ENCODE measurements around the gene MACROD2. TPM values are rescaled to one million over a fixed set of nuclear protein-coding genes. Genes with fewer than 3 reads are reported as not detected.

Gene MACROD2
- total and polyA plus RNA-seq, 4 donors: 13.0 to 67.1 (median 20.7) TPM

DNA sequence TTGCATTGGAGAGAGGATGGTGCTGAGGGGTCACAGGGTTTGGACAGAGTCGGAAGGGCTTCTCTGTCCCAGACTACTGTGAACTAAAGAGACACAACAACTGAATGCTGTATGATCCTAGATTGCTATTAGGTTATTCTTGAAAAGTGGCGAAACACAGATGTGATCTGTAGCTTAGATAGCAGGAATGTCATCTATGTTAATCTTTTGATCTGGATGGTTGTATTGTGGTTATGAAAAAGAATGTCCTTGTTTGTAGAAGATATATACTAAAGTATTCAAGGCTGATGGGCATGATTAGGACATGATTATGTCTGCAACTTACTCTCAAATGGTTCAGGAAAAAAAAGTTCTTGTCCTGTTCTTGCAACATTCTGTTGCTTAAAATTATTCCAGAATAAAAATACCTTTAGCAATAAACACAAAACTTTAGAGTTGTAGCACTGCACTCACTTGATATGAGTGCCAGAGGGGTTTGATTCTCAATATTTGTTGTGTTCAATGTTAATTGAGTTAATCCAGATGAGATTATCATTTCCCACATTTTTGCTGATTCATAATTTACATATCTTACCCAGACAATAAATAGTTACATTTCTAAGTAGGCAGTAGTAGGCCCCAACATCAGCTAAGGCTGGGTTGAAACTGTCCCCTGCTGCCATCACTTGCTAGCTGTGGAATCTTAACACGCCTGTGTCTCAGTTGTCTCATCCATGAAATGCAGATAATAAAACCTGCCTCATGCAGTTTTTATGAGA lies 1932.8 kb downstream of the MACROD2 start:
- Histone ChIP-seq H3K36me3 (ENCODE audit: control insufficient read depth in 4 of 4, insufficient read depth in 4 of 4, low read length in 4 of 4) (no peaks in the 10 kb centered on the region), H3K4me3 (no peak overlapping the region), H3K9me3 (ENCODE audit: control insufficient read depth in 4 of 4, insufficient read depth in 3 of 4, low read length in 3 of 4) (peaks cover 0 to 3% (median 1%) of the 10 kb centered on the region in 4 donors), H3K27ac (ENCODE audit: low read depth in 1 of 2, low read length in 1 of 2) (no peak overlapping the region), H3K9ac (ENCODE audit: insufficient read depth in 1 of 2, low read length in 2 of 2) (no peak overlapping the region), H3K4me1 (ENCODE audit: control insufficient read depth in 5 of 5, insufficient read depth in 5 of 5, low read length in 5 of 5) (no peaks in the 10 kb centered on the region), H3K27me3 (ENCODE audit: control insufficient read depth in 3 of 3, insufficient read depth in 3 of 3, low read length in 2 of 3) (no peaks in the 10 kb centered on the region)
- TF ChIP-seq, protein P1, sequence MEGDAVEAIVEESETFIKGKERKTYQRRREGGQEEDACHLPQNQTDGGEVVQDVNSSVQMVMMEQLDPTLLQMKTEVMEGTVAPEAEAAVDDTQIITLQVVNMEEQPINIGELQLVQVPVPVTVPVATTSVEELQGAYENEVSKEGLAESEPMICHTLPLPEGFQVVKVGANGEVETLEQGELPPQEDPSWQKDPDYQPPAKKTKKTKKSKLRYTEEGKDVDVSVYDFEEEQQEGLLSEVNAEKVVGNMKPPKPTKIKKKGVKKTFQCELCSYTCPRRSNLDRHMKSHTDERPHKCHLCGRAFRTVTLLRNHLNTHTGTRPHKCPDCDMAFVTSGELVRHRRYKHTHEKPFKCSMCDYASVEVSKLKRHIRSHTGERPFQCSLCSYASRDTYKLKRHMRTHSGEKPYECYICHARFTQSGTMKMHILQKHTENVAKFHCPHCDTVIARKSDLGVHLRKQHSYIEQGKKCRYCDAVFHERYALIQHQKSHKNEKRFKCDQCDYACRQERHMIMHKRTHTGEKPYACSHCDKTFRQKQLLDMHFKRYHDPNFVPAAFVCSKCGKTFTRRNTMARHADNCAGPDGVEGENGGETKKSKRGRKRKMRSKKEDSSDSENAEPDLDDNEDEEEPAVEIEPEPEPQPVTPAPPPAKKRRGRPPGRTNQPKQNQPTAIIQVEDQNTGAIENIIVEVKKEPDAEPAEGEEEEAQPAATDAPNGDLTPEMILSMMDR (IDR thresholded peaks at IDR 0.05; ENCODE audit: control extremely low read depth, extremely low read depth): no peak
- WGBS, 2 donors: 80 to 81% methylated on average over 3 of the region's 3 CpGs
- DNase-seq: no peak
- no peak for ATAC-seq (ENCODE audit: insufficient read depth, low FRiP score)

DNA sequence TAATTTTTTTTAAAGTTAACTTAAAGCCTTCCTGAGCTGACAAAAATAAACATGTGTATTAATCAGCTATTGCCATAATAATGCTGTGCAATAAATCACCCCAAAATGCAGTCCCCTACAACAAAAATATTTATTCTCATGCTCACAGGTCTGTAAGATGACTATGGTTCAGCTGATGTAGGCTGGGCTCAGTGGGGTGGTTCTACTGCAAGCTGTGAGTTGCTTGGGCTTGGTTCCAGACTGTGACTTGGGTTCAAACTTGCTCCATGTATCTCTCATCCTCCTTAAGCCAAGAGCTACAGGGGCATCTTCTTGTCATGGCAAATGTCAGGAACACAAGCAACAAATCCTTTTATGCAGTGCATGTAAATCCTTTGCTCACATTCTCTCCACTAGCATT lies 1933.6 kb downstream of the MACROD2 start:
- no peak for DNase-seq
- Histone ChIP-seq H3K27me3 (ENCODE audit: control insufficient read depth in 3 of 3, insufficient read depth in 3 of 3, low read length in 2 of 3) (no peaks in the 10 kb centered on the region), H3K9ac (ENCODE audit: insufficient read depth in 1 of 2, low read length in 2 of 2) (no peak overlapping the region), H3K4me3 (no peak overlapping the region), H3K27ac (ENCODE audit: low read depth in 1 of 2, low read length in 1 of 2) (no peak overlapping the region), H3K36me3 (ENCODE audit: control insufficient read depth in 4 of 4, insufficient read depth in 4 of 4, low read length in 4 of 4) (no peaks in the 10 kb centered on the region), H3K4me1 (ENCODE audit: control insufficient read depth in 5 of 5, insufficient read depth in 5 of 5, low read length in 5 of 5) (no peaks in the 10 kb centered on the region), H3K9me3 (ENCODE audit: control insufficient read depth in 4 of 4, insufficient read depth in 3 of 4, low read length in 3 of 4) (peaks cover 0 to 3% (median 1%) of the 10 kb centered on the region in 4 donors)
- TF ChIP-seq, protein P1 (IDR thresholded peaks at IDR 0.05; ENCODE audit: control extremely low read depth, extremely low read depth): no peak
- no peak for ATAC-seq (ENCODE audit: insufficient read depth, low FRiP score)

DNA sequence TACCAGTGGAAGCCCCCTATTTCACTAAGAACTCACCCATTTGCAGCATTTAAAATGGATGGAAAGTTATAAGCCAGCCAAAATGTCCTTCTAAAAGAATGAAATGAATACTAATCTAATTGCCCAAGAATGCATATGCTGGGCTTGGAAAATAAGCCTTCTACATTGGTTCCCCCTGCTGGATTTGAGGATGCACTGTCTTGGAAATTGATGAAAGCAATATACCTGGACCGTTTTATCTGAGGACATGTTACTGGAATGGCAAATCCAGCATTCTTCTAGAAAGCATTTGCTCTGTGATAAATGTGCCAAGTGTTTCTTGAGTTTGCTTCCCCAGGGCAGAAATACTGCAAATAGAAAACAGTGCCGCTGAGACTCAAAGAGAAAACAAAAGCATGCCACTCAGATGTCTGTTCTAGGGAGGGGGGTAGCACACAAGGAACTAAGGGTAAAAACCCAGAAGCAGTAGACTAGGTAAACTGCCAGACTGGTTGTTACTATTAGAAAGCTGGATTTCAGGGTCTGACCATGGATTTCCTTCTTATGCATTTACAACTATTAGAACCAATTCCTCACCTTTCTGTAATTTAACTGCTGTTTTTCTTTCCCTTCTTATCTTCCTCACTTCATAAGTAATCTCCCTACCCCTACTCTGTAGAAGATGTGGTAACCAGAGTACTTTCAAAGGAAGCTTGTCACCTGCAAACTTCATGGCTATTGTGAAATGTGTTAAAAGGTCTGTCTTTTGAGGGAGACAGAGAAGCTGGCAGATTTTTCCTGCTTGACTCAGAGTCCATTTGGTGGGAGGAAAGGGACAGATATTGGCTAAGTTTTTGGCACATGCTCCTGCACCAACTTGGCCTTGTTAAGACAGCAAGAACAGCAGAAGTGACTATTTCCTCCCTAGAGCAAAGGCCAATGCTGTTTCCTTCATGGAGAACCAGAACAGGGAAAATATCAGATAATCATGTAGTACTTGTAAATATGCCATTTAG lies 1935.3 kb downstream of the MACROD2 start:
- DNase-seq: peak; percentile 18 to 74 (median 64)
- Histone ChIP-seq H3K9me3 (ENCODE audit: control insufficient read depth in 4 of 4, insufficient read depth in 3 of 4, low read length in 3 of 4) (peaks cover 0 to 3% (median 1%) of the 10 kb centered on the region in 4 donors), H3K4me3 (no peak overlapping the region), H3K36me3 (ENCODE audit: control insufficient read depth in 4 of 4, insufficient read depth in 4 of 4, low read length in 4 of 4) (no peaks in the 10 kb centered on the region), H3K4me1 (ENCODE audit: control insufficient read depth in 5 of 5, insufficient read depth in 5 of 5, low read length in 5 of 5) (no peaks in the 10 kb centered on the region), H3K9ac (ENCODE audit: insufficient read depth in 1 of 2, low read length in 2 of 2) (no peak overlapping the region), H3K27me3 (ENCODE audit: control insufficient read depth in 3 of 3, insufficient read depth in 3 of 3, low read length in 2 of 3) (no peaks in the 10 kb centered on the region), H3K27ac (ENCODE audit: low read depth in 1 of 2, low read length in 1 of 2) (no peak overlapping the region)
- ATAC-seq (ENCODE audit: insufficient read depth, low FRiP score): peak; percentile 17
- 14 to 19% methylated on average over 2 of the region's 2 CpGs for WGBS, 2 donors
- TF ChIP-seq, protein P1 (IDR thresholded peaks at IDR 0.05; ENCODE audit: control extremely low read depth, extremely low read depth): peak; percentile 18

All from lung (tissue), 12 donors.